8988T (cell line): ENCODE results near the gene CDK19.
"Not testable (repeated sequence)": the region's sequence is repeated elsewhere in the genome, so short reads cannot be mapped to it uniquely, and the experiment has no call there.

Experiments
- DNase-seq: peaks from one replicate; pipeline ENCODE4 v3.0.0; 2011

Gene CDK19

DNA sequence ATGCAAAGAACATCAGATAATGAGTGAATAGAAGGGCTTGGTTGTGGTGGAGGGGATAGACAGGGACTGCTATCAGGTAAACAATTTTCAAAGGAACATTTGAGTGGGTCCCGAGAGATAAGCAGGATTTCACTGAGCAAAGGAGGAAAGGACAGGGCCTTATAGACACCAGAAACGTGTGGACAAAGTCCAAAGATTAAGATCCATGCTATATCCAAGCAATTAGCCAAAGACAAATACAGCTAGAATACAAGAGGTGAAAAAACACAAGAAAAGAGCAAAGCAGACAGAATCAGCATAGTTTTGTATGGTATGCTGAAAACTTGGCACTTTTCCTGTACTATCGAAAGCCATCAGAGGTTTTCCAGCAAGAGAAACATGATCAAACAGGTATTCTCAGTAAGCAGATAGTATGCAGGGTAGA is 59.8 kb downstream of the CDK19 start:
- DNase-seq: no peak

DNA sequence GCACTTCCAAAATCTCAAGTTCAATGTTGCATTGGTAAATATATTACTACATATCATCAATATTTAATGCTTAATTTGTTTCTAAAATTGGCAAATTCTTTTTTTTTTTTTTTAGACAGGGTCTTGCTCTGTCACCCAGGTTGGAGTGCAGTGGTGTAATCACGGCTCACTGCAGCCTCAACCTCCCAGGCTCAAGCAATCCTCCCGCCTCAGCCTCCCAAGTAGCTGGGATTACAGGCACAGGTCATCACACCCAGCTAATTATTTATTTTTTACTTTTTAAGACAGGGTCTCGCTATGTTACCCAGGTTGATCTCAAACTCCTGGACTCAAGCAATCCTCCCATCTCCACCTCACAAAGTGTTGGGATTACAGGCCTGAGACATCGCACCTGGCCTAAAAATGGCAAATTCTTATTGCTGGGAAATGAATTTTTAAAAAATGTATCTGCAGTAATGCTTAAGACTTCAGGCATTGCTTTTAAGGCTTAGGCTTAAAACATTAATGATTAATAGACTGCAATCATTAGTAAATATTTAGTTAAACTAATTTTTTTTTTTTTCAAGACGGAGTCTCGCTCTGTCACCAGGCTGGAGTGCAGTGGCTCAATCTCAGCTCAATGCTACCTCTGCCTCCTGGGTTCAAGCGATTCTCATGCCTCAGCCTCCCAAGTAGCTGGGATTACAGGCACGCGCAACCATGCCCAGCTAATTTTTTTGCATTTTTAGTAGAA is 61.2 kb downstream of the CDK19 start:
- not testable (repeated sequence) for DNase-seq

DNA sequence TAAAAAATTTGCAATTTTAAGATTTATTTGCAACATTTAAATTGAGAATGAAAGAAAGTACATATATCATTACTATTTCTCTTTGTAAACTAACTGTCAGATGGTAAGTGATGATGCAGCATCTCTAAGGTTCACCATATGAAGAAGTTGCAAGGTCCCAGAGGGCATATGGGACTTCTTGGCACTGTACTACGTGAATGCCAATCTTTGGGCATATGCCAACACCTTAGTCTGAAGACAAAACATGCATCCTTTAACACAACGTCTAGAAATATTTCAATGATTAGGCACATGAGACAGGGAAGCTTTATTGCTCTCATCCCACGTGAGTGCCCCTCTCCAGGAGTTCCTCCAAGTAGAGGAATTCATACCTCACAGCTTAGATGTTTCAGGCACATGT is 66.8 kb downstream of the CDK19 start:
- DNase-seq: no peak

DNA sequence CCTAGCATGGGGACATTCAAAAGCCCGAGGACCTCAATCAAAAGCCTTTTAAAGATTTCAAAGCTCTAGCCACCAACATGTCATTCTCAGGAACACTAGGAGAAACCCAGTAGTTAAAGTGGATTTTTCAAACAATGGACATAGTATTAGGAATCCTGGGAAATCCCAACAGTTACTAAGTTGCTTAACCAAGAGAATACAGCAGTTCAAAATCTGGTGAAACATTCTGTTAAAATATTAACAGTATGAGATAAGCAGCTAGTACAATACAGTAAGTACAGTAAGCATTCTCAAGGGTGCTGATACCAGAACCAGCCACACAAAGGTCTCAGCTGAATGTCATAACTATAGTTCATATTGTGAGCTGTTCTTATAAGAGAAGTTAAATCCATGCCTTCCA is 68.6 kb downstream of the CDK19 start:
- DNase-seq: no peak

DNA sequence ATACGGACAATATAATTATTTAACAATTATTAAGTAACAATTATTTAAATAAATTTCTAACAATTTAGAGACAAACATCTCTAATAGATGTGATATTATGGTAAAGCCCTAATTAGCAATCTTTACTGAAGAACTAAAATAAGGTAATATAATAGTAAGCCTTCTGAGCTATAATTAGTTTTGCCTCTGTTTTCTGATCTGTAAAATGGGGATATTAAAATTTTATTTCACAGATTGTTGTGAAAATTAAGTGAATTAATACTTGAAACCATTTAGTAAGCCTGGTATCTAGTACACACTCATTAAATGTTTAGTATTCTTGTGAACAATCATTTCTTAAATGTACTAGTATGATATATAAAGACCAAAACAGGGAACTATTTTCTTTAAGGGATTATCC is 70.3 kb downstream of the CDK19 start:
- DNase-seq: no peak

DNA sequence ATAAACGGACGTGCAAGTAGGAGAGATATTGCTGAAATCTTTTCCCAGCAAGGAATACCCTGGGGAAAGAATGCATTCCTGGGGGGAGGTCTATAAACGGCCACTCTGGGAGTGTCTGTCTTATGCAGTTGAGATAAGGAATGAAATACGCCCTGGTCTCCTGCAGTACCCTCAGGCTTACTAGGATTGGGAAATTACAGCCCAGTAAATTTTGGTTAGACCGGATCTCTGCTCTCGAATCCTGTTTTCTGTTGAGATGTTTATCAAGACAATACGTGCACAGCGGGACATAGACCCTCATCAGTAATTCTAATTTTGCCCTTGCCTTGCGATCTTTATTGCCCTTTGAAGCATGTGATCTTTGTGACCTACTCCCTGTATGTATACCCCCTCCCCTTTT is 72.7 kb downstream of the CDK19 start:
- not testable (repeated sequence) for DNase-seq

DNA sequence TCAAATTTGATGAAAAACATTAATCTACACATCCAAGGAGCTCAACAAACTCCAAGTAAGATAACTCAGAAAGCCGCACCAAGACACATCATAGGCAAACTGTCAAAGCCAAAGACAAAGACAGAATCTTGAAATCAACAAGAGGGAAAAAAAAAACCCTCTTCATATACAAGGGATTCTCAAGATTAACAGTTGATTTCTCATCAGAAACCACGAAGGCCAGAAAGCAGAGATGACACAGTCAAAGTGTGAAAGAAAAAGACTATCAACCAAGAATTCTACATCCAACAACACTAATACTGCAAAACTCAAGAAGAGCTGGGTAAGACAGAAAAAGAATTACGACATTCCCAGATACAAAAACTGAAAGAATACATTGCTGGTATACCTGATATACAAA is 73.8 kb downstream of the CDK19 start:
- DNase-seq: no peak

DNA sequence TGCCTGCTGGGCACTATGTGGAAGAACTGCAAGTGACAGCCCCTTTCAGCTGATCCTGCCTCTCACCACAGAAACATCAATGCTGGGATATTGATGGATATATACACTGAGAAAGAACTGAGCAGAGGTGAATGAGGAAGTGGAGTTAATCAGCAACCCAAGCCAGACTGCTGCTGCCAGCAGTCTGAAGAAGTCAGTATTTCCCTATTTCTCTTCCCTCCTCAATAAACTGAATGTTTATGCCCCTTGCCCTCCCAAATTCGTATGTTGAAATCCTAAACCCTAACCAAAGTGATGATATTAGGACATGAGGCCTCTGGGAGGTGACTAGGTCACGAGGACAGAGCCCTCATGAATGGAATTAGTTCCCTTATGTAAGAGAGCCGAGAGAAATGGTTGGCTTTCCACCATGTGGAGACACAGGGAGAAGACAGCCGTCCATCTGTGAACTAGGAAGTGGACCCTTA is 76.3 kb downstream of the CDK19 start:
- no peak for DNase-seq

DNA sequence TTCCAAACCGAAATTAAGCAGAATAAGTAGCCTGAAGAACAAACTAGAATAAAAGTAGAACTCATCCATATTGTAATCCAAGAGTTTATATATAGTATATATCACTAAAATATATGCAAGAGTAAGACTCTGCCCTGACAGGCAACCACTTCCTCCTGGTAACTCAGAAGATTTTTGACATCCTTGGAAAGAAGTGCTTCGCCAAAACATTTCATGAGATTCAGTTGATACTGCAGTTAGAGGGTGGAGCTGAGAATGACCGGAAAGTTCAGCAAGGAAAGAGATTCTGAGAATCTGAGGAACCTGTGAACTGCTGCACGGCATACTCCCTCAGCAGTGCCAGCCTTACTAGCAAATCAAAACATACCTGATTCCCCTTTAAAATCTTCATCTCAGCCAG is 79.6 kb downstream of the CDK19 start:
- no peak for DNase-seq

DNA sequence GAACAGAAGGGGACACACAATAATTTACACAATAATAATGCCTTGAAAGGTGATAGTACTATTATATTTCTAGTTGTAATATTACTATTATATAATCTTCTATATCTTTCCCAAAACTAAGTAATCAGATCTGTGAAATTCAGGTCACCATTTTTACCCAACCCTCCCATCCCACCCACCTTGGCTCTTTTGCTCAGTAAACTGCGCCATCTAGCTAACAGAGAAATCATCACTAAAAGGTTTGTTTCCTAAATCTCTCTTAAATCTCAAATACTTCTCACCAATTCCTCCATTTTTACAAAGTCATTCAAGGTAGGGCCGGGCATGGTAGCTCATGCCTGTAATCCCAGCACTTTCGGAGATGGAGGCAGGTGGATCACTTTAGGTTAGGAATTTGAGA is 83.4 kb downstream of the CDK19 start:
- no peak for DNase-seq

DNA sequence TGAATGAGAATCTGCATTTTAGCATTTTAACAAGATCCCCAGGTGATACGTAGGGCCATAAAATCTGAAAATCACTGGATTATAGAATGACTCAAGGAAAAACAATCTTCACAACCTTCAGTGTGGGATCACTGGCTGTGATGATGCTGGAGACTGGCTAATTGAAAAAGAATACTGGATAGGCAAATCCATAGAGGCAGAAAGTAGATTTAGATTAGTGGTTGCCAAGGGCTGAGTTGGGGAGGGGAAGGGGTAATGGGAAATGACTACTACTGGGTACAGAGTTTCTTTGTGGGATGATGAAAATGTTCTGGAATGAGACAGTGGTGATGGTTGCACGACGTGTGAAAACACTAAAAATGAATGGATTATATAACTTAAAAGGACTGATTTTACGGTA is 84.1 kb downstream of the CDK19 start:
- DNase-seq: no peak

DNA sequence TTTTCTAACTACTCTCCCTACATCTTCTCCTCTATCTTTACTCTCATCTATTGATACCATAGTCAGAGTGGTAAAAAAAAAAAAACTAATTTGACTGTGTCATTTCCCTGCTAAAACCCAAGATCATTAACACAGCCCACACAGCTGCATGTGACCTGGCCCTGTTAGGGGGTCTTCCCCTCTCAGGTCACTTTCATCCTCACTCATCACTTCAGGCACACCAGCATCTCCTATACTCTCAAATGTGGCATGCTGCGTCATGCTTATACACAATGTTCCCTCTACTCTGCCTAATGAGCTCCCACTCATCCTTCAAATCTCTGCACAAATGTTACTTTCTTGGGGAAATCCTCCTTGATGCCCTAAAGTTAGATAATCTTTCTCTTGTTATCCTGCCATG is 86.8 kb downstream of the CDK19 start:
- DNase-seq: no peak

DNA sequence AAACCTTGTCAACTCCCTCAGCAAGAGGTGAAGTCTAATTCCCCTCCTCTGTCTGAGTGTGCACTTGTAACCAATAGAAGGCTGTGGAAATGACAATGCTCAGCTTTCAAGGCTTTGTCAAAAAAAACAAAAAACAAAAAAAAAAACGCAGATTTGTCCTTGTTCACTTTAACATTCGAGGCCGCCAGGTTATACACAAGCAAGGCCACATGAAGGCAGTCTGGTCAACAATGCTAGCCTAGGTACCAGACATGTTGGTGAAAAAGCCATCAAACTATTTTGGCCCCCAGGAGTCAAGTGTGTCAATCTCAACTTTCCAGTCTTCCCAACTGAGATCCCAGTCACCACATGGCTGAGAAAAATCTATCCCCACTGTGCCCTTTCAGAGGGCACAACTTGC is 92.3 kb downstream of the CDK19 start:
- no peak for DNase-seq

DNA sequence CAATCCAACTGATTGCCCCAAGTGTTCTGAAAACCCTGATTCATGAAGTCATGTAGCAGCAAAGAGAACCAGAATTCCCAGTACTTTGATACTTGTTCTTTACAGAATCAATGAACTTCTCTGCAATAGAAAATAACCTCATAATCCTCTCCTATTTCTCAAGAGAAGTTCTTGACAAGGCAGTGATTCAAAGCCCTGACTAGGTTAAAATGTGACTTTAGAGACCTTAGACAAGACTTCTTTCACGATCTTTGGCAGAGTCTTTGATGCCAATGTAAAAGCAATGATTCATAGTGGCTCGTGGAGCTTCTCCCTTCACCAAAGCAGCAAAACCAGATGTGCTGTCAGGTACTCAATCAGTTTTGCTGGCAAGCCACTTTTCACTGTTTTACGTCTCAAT is 95.2 kb downstream of the CDK19 start:
- DNase-seq: no peak

DNA sequence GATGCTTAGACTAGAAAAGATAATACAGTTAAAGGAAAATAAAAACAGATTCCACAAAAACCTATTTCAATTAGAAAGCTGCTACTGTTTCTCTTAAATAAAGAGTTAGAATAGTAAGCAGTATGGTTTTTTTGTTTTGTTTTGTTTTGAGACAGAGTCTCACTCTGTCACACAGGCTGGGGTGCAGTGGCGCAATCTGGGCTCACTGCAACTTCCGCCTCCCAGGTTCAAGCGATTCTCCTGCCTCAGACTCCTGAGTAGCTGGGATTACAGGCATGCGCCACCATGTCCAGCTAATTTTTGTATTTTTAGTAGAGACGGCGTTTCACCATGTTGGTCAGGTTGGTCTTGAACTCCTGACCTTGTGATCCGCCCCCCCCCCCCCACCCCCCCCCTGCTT is 95.7 kb downstream of the CDK19 start:
- DNase-seq: not testable (repeated sequence)

DNA sequence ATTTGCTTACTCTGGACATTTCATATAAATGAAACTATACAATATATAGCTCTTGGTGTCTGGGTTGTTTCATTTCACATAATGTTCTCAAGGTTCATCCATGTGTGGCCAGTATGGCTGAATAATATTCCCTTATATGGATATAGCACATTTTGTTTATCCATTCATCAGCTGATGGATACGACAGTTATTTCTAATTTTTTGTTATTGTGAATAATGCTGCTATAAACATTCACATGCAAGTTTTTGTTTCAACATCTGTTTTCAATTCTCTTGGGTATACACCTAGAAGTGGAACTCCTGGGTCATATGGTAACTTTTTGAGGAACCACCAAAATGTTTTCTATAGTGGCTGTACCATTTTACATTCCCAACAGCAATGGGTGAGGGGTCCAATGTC is 101.1 kb downstream of the CDK19 start:
- DNase-seq: no peak

DNA sequence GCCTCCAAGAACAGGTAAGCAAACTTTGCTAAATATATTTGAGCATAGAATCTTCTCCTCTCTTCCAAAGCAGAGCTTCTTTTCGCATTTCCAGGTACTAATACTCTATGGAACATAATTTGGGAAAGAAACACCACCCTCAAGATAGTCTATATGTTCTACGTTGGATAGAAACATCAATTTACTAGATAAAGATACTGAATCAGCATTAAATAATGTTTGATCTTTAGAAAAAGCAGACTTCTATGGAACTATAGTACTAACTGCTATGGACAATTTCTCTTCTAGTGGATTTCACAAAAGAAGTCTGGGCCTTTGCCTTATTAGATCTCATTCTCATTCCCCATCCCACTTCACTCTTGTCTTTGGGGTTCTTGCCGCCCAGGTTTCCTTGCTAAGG is 103.0 kb downstream of the CDK19 start:
- no peak for DNase-seq

DNA sequence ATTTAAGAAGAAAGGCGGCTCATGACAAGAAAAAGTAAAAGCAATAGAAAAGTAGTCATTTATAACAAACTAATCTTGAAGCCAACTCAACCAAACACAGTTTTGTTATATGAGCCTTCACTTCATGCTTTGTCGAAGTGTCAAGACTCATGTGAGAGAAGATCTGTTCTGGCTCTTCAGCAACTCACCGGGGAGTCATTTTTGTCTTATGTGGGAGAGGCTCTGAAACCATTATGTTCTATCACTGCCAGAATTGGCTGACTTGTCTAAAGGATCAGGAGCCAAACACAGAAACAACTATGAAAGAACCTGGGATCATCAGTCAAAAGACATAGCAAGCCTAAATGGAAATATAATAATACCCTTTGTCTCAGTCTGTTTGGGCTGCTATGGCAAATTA is 105.2 kb downstream of the CDK19 start:
- no peak for DNase-seq

DNA sequence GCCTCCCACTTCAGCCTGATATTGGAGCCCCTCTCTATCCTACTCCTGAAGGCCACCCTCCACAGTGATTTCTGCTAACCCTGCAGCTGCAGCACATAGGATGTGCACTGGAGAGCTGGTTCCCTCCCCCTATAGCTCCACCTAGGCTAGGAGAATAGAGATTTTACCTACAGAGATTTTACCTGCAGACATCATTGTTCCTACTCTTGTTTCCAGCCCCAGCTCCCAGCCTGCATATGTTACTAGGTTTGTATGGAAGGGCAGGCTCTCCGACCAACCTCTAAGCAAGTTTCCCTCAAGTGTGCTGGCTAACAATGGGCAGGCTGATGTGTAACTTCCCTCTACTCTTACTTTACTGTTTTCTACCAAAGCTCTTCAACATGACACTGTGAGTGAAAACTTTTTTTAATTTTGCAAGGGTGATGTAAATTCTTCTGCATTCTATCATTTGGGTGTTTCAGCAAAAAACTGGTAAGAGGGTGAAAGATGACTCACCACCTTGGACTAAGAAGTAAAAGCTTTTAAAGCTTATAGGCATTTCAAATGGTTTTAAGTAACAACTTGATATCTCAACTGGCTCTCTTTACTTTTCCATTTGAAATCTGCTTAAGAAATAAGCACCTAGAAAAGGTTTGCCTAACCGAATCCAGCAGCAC is 106.8 kb downstream of the CDK19 start:
- no peak for DNase-seq

DNA sequence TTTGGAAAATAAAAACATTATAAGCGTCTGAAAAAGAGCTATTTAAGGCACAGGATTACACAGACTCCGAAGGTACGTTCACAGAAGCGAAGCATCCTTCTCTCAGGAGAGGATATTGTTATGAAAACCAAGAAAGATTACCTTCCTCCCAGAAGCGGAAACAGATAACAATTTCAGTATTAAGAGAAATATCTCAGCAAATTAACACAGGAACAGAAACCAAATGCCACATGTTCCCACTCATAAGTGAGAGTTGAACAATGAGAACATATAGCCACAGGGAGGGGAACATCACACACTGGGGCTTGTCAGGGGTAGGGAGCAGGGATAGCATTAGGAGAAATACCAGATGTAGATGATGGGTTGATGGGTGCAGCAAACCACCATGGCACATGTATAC is 109.7 kb downstream of the CDK19 start:
- DNase-seq: no peak

DNA sequence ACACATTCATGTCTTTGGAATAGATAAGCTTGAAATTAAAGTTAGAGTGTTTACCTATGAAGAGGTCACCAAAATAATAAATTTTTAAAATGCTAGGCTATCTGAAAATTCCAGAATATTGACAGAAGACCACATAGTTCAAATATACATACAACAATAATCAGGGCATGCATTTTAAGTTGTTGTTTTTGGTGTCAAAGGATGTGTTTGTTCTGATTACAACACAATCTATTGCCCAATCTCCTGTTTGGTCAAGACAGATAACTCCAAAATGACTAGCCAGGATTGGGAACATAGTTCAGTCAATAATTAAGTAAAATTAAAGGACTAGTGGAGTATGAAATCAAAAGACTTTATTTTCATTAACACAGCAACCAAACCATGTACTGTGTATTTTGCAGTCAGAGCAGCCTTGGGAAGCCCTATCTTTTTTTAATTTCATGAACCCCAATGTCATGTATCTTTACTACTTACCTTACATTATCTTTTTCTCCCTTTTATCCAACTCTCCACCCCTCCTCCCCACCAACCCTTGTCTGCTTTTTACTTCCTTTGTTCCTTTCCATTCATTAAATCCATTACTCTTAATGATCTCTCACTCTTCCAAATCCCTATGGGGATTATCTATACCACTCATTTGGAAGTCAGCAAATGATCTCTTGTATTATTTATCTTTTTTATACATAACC is 111.2 kb downstream of the CDK19 start:
- DNase-seq: no peak

DNA sequence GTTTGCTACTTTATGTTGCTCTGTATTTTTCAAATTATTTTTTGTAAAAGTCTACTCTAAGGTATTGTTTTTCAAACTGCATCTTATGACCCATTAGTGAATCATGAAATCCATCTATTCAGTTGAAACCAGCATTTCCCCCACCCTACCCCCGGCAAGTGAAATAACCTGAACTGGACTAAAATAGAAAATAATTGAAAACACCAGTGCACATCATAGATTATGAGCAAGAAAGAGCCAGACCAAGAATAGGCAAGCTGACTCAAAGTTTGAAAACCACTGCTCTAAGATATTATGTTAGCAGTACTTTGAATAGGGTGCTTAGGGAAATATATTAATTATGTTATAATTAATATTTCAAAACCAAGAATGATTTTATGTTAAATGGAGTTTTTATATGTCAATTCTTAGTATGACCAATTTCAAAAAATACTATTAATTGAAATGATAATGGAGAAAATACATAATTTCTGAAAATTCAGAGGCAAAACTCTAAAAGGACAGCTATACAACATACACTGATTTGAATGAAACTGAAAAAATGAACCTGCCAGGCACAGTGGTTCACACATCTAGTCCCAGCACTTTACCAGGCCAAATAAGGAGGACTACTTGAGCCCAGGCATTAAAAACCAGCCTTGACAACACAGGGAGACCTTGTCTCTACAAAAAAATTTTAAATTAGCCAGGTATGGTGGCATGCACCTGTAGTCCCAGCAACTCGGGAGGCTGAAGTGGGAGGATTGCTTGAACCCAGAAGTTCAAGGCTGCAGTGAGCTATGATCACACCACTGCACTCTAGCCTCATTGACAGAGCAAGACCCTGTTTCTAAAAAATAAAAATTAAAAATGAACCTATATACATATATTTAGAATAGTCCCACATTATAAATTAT is 112.0 kb downstream of the CDK19 start:
- DNase-seq: no peak

DNA sequence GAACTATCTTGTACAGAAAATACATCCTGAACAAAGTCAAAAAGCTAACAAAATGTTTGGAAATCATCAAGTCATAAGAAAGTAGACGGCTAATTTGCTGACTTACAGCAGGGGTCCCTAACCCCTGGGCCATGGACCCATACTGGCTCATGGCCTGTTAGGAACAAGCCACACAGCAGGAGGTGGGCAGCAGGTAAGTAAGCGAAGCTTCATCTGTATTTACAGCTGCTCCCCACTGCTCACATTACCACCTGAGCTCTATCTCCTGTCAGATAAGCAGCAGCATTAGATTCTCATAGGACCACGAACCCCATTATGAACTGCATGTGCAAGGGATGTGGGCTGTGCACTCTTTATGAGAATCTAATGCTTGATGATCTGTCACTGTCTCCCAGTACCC is 115.5 kb downstream of the CDK19 start:
- DNase-seq: no peak
